ENCODE data around the gene LIPI.
A peak's percentile ranks its signal among the peaks of the same experiment; 100 is the strongest.
"Not testable (repeated sequence)": the region's sequence is repeated elsewhere in the genome, so short reads cannot be mapped to it uniquely, and the experiment has no call there.

Gene LIPI

GRCh38 chr21:14120091-14120734 is 90.5 kb downstream of the LIPI start:
- TF ChIP-seq CTCF (IDR thresholded peaks at IDR 0.05; ENCODE audit: extremely low read depth, missing control alignments): peak; percentile 99
- peak; percentile 52 for DNase-seq (ENCODE audit: low spot score)

GRCh38 chr21:14119038-14119437 is 91.7 kb downstream of the LIPI start:
- no peak for TF ChIP-seq CTCF (IDR thresholded peaks at IDR 0.05; ENCODE audit: extremely low read depth, missing control alignments)
- no peak for DNase-seq (ENCODE audit: low spot score)

GRCh38 chr21:14116080-14116481 is 94.7 kb downstream of the LIPI start:
- TF ChIP-seq CTCF (IDR thresholded peaks at IDR 0.05; ENCODE audit: extremely low read depth, missing control alignments): no peak

GRCh38 chr21:14115646-14116045 is 95.1 kb downstream of the LIPI start:
- no peak for DNase-seq (ENCODE audit: low spot score)
- TF ChIP-seq CTCF (IDR thresholded peaks at IDR 0.05; ENCODE audit: extremely low read depth, missing control alignments): no peak

More at GRCh38 chr21:14116080-14116481, 94.7 kb downstream of the LIPI start:
- DNase-seq (ENCODE audit: low spot score): peak; percentile 51

- no peak for DNase-seq (ENCODE audit: low spot score)
- no peak for TF ChIP-seq CTCF (IDR thresholded peaks at IDR 0.05; ENCODE audit: extremely low read depth, missing control alignments)
These were observed 96.5 kb downstream of the LIPI start for GRCh38 chr21:14114251-14114650.

GRCh38 chr21:14104564-14104963 is 106.2 kb downstream of the LIPI start:
- not testable (repeated sequence) for DNase-seq (ENCODE audit: low spot score)

- no peak for TF ChIP-seq CTCF (IDR thresholded peaks at IDR 0.05; ENCODE audit: extremely low read depth, missing control alignments)
- DNase-seq (ENCODE audit: low spot score): no peak
These were observed 111.2 kb downstream of the LIPI start for GRCh38 chr21:14099570-14099969.

- DNase-seq (ENCODE audit: low spot score): no peak
- no peak for TF ChIP-seq CTCF (IDR thresholded peaks at IDR 0.05; ENCODE audit: extremely low read depth, missing control alignments)
These were observed 112.8 kb downstream of the LIPI start for GRCh38 chr21:14097881-14098499.
